ENCODE measurements around the gene ELOVL1.

Gene ELOVL1

DNA sequence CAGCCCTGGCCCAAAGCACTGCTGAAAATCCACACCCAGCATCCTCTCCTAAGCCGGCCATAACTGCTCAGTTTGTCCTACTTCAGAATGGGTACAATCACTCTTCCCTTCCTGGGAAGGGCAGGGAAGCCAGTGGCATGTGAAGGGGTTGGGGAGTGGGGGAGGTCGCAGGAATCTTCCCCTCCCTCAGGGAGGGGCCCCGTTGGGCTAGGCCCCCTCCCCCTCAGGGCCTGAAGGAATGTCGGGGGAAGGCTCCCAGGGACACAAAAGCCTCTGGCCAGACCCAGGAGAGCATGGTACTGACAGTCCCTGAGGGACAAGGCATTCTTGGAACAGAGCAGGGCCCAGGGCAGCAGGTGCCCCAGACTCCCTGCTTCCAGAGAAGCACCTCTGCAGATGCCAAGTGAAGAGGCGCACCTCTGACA lies 1.2 kb downstream of the ELOVL1 start:
- no peak for DNase-seq (ENCODE audit: low read depth in 1 of 2, low spot score in 1 of 2)
- TF ChIP-seq POLR2AphosphoS5 (IDR thresholded peaks at IDR 0.05; ENCODE audit: low read depth) (no peak), GABPA (IDR thresholded peaks at IDR 0.05; ENCODE audit: low read depth) (no peak)
- TF ChIP-seq, protein P1, sequence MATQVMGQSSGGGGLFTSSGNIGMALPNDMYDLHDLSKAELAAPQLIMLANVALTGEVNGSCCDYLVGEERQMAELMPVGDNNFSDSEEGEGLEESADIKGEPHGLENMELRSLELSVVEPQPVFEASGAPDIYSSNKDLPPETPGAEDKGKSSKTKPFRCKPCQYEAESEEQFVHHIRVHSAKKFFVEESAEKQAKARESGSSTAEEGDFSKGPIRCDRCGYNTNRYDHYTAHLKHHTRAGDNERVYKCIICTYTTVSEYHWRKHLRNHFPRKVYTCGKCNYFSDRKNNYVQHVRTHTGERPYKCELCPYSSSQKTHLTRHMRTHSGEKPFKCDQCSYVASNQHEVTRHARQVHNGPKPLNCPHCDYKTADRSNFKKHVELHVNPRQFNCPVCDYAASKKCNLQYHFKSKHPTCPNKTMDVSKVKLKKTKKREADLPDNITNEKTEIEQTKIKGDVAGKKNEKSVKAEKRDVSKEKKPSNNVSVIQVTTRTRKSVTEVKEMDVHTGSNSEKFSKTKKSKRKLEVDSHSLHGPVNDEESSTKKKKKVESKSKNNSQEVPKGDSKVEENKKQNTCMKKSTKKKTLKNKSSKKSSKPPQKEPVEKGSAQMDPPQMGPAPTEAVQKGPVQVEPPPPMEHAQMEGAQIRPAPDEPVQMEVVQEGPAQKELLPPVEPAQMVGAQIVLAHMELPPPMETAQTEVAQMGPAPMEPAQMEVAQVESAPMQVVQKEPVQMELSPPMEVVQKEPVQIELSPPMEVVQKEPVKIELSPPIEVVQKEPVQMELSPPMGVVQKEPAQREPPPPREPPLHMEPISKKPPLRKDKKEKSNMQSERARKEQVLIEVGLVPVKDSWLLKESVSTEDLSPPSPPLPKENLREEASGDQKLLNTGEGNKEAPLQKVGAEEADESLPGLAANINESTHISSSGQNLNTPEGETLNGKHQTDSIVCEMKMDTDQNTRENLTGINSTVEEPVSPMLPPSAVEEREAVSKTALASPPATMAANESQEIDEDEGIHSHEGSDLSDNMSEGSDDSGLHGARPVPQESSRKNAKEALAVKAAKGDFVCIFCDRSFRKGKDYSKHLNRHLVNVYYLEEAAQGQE (IDR thresholded peaks at IDR 0.05; ENCODE audit: insufficient replicate concordance, low read depth): no peak
- Histone ChIP-seq H3K27me3 (ENCODE audit: insufficient read depth, poor library complexity, severe bottlenecking) (no peaks in the 10 kb centered on the region), H3K4me3 (replicated peaks; ENCODE audit: insufficient read depth, low read length) (peak overlapping the region; percentile 70), H3K27ac (replicated peaks) (peak overlapping the region; percentile 95)

DNA sequence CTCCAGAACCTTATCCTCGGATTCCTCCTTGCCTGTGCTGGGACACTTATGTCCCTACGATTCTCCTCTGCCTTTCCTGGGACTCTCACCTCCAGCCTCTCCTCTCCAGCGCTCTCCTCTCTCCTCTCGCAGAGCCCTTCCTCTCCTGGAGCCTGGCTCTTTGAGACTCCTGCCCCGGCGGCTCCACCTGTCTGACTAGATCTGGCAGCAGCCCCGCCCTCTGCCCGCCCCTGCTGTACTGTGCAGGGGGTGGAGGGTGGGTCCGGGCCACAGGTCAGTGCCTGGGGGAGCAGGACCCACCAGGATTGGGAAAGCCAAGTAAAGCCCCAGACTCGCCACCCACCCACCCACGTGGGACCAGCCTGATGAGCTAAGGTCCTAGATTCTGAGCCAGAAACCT lies 1.6 kb downstream of the ELOVL1 start:
- H3K27me3 ChIP-seq (ENCODE audit: insufficient read depth, poor library complexity, severe bottlenecking): no peaks in the 10 kb centered on the region
- peak overlapping the region; percentile 70 for H3K4me3 ChIP-seq (replicated peaks; ENCODE audit: insufficient read depth, low read length)
- no peak for DNase-seq (ENCODE audit: low read depth in 1 of 2, low spot score in 1 of 2)
- H3K27ac ChIP-seq (replicated peaks): peak overlapping the region; percentile 6; the same call in 1 of the 2 replicates
- TF ChIP-seq SPI1 (IDR thresholded peaks at IDR 0.05; ENCODE audit: borderline replicate concordance, low read depth): no peak

DNA sequence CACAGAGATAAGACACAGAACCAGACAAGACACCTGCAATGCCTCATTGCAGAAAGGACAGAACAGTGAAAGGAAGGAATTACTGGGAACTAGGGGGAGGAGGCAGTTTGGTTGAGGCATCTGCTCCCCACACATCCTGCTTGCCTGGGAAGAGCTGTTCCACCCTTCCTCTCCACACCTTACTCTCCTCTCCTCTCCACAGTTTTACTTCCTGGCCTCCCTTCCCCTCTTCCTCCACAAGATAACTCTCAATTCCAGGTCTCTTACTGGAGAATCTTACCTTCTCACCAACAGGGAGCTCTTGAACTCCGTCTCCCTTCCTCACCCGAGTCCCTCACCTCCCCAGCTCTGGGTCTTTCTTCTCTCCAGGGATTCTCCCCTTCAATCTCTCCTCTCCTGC lies 2.1 kb downstream of the ELOVL1 start:
- Histone ChIP-seq H3K27me3 (ENCODE audit: insufficient read depth, poor library complexity, severe bottlenecking) (no peaks in the 10 kb centered on the region), H3K27ac (replicated peaks) (no peak overlapping the region; the same call in 1 of the 2 replicates), H3K4me3 (replicated peaks; ENCODE audit: insufficient read depth, low read length) (no peak overlapping the region)
- DNase-seq (ENCODE audit: low read depth in 1 of 2, low spot score in 1 of 2): no peak
- TF ChIP-seq SPI1 (IDR thresholded peaks at IDR 0.05; ENCODE audit: borderline replicate concordance, low read depth): no peak
- TF ChIP-seq, protein P1 (IDR thresholded peaks at IDR 0.05; ENCODE audit: insufficient replicate concordance, low read depth): no peak

DNA sequence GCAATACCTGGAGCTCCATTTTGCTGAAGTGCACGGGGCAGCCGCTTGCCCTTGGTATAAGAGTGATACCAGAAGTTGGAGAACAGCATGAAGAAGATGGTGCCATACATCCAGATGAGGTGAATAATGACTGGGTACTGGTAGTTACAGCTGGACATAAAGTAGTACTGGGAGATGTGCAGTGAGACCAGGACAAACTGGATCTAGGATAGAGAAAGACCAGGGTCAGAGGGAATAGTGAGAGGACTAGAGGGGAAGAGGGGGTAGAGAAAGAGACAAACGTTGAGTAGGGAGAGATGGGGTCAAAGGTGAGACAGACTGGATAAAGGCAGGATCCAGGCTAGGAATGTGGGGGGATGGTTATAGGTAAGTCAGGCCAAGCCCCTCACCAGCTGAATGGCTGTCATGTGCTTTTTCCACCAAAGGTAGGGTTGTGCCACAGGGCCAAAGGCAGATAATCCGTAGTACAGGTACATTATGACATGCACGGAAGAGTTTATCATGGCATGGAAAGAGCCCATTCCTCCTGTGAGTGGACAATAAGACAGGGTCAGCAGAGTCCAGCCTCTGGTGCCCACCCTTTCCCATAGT lies 3.8 kb downstream of the ELOVL1 start:
- Histone ChIP-seq H3K27ac (replicated peaks) (no peak overlapping the region), H3K4me3 (replicated peaks; ENCODE audit: insufficient read depth, low read length) (no peak overlapping the region), H3K27me3 (ENCODE audit: insufficient read depth, poor library complexity, severe bottlenecking) (no peaks in the 10 kb centered on the region)
- TF ChIP-seq GABPA (IDR thresholded peaks at IDR 0.05; ENCODE audit: low read depth) (no peak), SPI1 (IDR thresholded peaks at IDR 0.05; ENCODE audit: borderline replicate concordance, low read depth) (no peak), POLR2AphosphoS5 (IDR thresholded peaks at IDR 0.05; ENCODE audit: low read depth) (no peak)
- TF ChIP-seq, protein P2, sequence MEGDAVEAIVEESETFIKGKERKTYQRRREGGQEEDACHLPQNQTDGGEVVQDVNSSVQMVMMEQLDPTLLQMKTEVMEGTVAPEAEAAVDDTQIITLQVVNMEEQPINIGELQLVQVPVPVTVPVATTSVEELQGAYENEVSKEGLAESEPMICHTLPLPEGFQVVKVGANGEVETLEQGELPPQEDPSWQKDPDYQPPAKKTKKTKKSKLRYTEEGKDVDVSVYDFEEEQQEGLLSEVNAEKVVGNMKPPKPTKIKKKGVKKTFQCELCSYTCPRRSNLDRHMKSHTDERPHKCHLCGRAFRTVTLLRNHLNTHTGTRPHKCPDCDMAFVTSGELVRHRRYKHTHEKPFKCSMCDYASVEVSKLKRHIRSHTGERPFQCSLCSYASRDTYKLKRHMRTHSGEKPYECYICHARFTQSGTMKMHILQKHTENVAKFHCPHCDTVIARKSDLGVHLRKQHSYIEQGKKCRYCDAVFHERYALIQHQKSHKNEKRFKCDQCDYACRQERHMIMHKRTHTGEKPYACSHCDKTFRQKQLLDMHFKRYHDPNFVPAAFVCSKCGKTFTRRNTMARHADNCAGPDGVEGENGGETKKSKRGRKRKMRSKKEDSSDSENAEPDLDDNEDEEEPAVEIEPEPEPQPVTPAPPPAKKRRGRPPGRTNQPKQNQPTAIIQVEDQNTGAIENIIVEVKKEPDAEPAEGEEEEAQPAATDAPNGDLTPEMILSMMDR (IDR thresholded peaks at IDR 0.05; ENCODE audit: insufficient read depth, low read length): no peak
- TF ChIP-seq, protein P1 (IDR thresholded peaks at IDR 0.05; ENCODE audit: insufficient replicate concordance, low read depth): no peak
- DNase-seq (ENCODE audit: low read depth in 1 of 2, low spot score in 1 of 2): no peak
